Esophagus squamous epithelium (tissue), 4 donors: ENCODE results near the gene BST1.

Source experiments
- CTCF ChIP-seq, 6 experiments: fragments of 450-650 bp in 4 of 6; fragments of 200-600 bp in 2 of 6; sonication (generic) in 2 of 6; IDR thresholded peaks; one replicate each; pipeline ENCODE4 v1.5.1; 2016 to 2019; ENCODE audit warnings: antibody characterized with exemption in 6 of 6, mild to moderate bottlenecking in 4 of 6, moderate library complexity in 4 of 6
- POLR2A ChIP-seq, 4 donors: fragments of 450-650 bp; IDR thresholded peaks; one replicate each; pipeline ENCODE4 v1.6.1; 2017; ENCODE audit warnings: antibody characterized with exemption in 4 of 4, mild to moderate bottlenecking in 4 of 4, moderate library complexity in 3 of 4

- TF ChIP-seq POLR2A (IDR thresholded peaks at IDR 0.05): no peak
- no peak for TF ChIP-seq CTCF (IDR thresholded peaks at IDR 0.05)
Measured at GRCh38 chr4:15718465-15718864, 15.6 kb downstream of the BST1 start.
